ENCODE measurements around the gene LCE2B. TPM values are rescaled to one million over a fixed set of nuclear protein-coding genes. Genes with fewer than 3 reads are reported as not detected.

LCE2B gene
- total RNA-seq, 1 experiment from 2014 or later: not detected

DNA sequence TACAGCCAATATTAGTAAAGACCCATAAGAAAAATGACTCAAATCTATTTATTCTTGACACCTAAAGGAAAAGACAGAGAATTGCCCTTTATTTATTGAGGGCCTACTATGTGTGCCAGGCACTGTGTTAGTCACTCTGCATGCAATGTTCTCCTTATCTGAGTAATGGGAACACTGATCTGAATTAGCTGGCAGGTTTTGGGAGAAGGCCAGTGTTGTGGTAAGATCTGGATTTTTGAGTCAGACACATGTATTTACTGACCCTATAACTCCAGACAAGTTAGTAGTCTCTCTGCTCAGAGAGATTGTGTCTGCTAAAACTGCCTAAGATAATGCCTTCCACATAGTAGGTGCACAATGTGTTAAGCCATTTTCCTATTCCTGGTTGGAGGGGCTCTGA, 39.3 kb downstream of the LCE2B start:
- Mint-ChIP-seq H3K4me3 (no peak overlapping the region), H3K9me3 (peaks cover 96% of the 10 kb centered on the region in 2 experiments), H3K27ac (no peak overlapping the region), H3K4me1 (no peaks in the 10 kb centered on the region), H3K36me3 (ENCODE audit: insufficient read depth in 1 of 3, low read depth in 3 of 3) (peaks cover 4 to 13% (median 11%) of the 10 kb centered on the region in 3 experiments; a peak in 5 of 7 replicates), H3K27me3 (ENCODE audit: low read depth) (peaks cover 1% of the 10 kb centered on the region; the same call in 1 of the 2 replicates)
- Histone ChIP-seq H3K9ac (ENCODE audit: extremely low read depth, insufficient read length, low read length) (no peak overlapping the region), H4K20me1 (ENCODE audit: control insufficient read depth, insufficient read depth, insufficient read length) (no peaks in the 10 kb centered on the region), H2BK15ac (ENCODE audit: low read depth, low read length) (no peak overlapping the region), H2BK5ac (ENCODE audit: insufficient read length, low read length) (no peak overlapping the region), H3K79me2 (ENCODE audit: insufficient read depth, low read length) (no peaks in the 10 kb centered on the region), H3K14ac (ENCODE audit: insufficient read depth, low read length) (no peak overlapping the region), H3K4me1 (ENCODE audit: insufficient read depth, low read length) (no peaks in the 10 kb centered on the region), H3K79me1 (ENCODE audit: insufficient read depth, low read depth, low read length, poor library complexity, severe bottlenecking) (no peaks in the 10 kb centered on the region), H4K5ac (ENCODE audit: insufficient read length, low read depth, low read length) (no peak overlapping the region), H3K56ac (ENCODE audit: insufficient read length, low read depth, low read length) (no peak overlapping the region), H3K27me3 (ENCODE audit: insufficient read depth, low read length) (no peaks in the 10 kb centered on the region), H4K8ac (replicated peaks; ENCODE audit: insufficient read length, low read depth, low read length) (no peak overlapping the region), H3K23ac (ENCODE audit: insufficient read length, low read depth, low read length) (no peak overlapping the region), H4K91ac (ENCODE audit: insufficient read length, low read depth, low read length) (no peak overlapping the region), H3K4me2 (ENCODE audit: insufficient read depth, insufficient read length, low read length) (no peak overlapping the region), H2BK12ac (ENCODE audit: insufficient read length, low read depth, low read length) (no peak overlapping the region), H3K9me3 (ENCODE audit: control insufficient read depth, low read depth, low read length) (peaks cover 89% of the 10 kb centered on the region), H2AFZ (ENCODE audit: low read length) (no peak overlapping the region), H2BK20ac (ENCODE audit: low read depth, low read length, poor library complexity, severe bottlenecking) (no peak overlapping the region), H3K27ac (ENCODE audit: insufficient read length, low read depth, low read length) (no peak overlapping the region), H3K18ac (ENCODE audit: insufficient read length, low read depth, low read length) (no peak overlapping the region), H3T11ph (ENCODE audit: low read length) (no peak overlapping the region), H2BK120ac (ENCODE audit: low read depth, low read length, poor library complexity, severe bottlenecking) (no peak overlapping the region), H2AK5ac (ENCODE audit: insufficient read length, low read length) (no peak overlapping the region), H3K23me2 (ENCODE audit: insufficient read length, low read depth, low read length, poor library complexity, severe bottlenecking) (no peaks in the 10 kb centered on the region), H3K4ac (ENCODE audit: low read depth, low read length) (no peak overlapping the region)
- TF ChIP-seq CTCF (conservative IDR thresholded peaks at IDR 0.05): no peak
- DNase-seq: no peak

All from H9 (cell line).